NCI-H1436 (cell line): Measurements from ENCODE around the gene P4HTM.

ENCODE experiments used
- DNase-seq: peaks from one replicate; lab custom pipeline; 2025; lab: John Stamatoyannopoulos, UW

Gene P4HTM

DNA sequence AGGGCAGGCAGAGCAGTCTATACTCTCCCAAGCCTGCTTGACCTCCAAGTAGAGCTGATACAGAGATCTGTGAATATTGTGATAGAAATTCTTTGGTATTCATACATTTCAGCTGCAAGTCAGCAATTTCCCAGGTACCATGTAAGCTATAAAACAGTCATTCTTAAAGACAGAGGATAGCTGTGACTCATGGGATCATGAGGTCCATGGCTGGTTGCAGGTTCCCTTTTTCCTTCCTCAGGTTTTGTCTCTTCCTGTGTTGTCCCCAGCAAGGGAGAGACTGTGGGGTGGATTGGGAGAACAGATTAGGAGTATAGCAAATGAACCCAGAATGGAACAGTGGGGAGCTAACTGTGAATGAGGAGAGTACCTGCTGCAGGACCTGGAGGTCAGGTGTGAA, 5.4 kb upstream of the P4HTM start:
- DNase-seq, result no peak

GRCh38 chr3:48985831-48986376, 4.1 kb upstream of the P4HTM start:
- DNase-seq, result no peak

DNA sequence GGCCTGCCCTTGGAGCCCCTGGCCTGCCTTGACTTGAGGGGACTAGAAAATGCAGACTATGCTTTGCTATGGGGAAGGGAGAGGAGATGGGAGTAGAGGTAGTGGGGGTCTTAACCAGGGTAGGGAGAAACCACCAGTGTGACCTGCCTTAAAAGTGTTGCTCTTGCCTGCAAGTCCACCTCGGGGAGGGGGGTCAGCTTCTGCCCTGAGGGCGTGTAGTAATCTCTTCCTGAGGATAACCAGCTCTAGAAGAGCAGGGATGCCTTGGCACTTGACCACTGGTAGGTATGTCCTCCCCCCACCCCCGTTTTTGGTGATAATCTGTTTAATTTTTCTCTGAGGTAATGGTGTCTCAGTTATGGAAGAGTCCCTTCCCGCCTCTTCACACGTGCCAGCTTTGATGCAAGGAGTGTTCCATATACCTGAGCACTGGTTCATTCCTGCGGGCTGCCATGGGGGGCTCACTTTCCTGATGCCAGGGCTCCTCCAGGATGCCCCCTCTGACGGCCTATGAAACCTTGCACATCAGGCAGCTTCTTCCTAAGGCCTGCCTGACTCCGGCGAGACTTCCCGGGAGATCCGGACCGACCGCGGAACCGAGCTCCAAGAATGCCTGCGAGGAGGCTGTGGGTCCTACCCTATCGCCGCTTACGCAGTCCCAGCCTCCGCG, 780 bp upstream of the P4HTM start:
- DNase-seq, result no peak

DNA sequence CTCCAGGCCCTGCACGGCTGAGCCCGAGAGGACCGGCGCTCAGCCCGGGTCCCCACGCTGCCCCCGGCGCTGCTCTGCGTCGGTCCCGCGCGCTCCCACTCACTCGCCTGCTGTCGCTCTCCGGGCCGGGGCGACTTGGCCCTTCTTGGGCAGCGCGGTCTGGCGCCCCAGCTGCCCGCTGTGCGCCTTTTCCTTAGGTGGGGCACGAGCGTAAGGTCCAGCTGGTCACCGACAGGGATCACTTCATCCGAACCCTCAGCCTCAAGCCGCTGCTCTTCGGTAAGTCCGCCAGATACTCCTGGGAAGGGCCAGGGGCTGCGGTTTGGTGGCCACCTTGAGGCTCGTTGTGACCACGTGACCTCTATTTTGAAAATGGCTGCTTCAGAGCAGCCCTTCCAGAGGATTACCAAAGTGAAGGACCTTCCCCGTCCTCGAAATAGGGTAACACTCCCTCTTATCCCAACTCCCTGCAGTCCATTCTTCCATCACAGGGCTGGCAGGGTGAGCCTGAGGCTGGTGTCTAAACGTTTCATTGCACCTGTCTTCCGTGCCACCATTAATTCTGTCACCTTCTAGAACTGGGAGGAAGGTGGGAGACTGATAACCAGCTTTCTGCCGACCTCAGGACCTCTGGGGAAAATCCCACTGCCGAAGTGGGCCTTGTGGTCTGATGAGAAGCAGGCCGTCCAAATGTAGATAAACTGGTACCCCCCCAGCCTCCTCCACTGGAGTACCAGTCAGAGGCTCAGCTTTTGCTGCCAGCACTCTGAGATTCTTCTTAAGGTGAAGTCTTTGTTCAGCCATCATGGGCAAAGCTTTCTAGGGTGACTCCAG, 812 bp downstream of the P4HTM start:
- DNase-seq, result no peak

DNA sequence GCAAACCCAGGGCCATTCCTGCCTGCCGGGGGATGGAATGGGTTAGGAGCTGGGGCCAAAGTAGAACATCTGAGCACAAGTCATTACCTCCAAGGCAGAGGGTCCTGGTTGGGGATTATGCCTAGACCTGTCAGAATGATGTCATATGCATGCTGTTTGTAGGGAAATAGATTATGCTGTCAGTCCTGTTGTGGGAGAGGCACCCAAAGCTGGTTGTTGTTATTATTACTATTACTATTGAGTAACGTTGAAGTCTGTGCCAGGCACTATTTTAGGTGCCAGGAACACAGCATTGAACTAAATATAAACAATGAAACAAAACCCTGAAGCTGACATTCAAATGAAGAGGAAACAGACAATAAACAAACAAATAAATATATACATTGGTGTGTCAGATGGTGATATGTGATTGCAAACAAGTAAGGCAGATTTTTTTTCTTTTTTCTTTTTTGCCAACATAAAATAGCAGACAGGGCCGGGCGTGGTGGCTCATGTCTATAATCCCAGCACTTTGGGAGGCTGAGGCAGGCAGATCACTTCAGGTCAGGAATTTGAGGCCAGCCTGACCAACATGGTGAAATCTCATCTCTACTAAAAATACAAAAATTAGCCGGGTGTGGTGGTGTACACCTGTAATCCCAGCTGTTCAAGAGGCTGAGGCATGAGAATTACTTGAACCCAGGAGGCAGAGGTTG, 2.0 kb downstream of the P4HTM start:
- DNase-seq, result no peak

- no peak for DNase-seq
These were observed 3.8 kb downstream of the P4HTM start for GRCh38 chr3:48993834-48994233.

GRCh38 chr3:48996640-48997039, 6.6 kb downstream of the P4HTM start:
- DNase-seq, result no peak

- DNase-seq, result no peak
These were observed 7.1 kb downstream of the P4HTM start for GRCh38 chr3:48997102-48997635.

- DNase-seq, result peak; percentile 25
These were observed 7.9 kb downstream of the P4HTM start for GRCh38 chr3:48997714-48998637.

DNA sequence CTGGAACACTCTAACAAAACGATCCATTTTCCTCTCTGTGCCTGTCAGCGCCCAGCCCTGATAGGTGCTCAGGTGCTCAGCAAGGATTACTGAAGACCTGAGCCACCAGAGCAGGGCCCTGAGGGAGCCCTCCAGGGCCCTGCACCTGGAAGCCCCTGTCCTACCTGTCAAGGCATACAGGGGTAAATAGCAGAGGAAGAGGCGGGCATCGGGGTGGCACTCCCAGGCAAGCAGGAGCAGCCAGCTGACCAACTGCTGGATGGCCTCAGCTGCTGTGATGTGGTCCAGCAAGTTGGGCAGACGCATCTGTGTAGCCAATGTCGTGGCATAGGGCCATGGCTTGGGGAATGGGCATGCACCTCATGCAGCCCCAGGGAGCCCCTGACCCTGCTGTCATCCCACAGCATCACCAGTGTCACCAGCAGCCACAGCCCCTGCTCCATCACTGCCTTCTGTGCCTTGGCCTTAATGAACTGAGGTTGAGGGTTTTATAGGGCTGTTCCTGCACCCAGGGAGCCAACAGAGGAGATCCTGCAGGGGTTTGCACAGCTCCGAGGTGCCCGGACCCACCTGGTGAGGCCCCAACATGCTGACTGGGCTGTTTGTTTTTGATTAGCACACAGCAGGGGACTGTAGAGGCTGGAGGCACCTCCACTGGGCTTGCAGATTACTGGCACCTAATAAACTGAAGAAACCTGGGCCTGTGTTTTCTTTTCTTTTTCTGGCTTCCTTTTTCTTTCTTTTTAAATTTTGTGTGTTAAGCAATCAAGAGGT, 9.2 kb downstream of the P4HTM start:
- no peak for DNase-seq

DNA sequence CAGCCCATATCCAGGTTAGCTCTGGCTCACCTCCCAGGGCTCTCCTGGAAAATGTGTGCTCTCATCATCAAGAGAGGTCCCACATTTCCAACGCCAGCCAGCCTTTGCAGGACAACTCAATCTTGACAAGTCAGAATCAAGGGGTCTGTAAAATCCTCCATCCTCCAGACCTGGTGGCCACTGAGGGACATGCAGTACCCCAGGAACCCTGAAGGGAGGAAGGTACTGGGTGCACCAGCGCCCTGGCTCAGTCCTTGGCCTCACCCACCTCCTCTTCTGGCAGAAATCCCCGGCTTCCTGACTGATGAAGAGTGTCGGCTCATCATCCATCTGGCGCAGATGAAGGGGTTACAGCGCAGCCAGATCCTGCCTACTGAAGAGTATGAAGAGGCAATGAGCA, 11.1 kb downstream of the P4HTM start:
- no peak for DNase-seq

- DNase-seq, result no peak
These were observed 14.6 kb downstream of the P4HTM start for GRCh38 chr3:49004352-49005302.

DNA sequence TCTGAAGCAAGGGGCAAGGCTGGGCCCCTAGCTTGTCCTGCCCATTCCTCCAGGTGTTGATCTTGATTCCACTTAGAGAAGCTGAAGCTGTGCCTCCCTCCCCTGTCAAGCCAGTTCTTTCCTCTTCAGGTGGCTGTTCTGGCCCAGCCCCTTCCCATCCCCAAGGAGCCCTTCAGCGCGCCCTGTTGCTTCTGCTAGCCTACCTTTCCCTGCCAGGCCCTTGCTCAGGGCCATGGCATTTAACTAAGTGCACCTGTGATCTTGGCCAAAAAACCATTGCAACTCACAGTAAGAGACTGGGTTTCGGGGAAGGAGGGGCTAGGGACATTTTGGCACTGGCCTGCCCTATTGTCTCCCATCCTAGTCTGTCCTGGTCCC, 15.3 kb downstream of the P4HTM start:
- no peak for DNase-seq

DNA sequence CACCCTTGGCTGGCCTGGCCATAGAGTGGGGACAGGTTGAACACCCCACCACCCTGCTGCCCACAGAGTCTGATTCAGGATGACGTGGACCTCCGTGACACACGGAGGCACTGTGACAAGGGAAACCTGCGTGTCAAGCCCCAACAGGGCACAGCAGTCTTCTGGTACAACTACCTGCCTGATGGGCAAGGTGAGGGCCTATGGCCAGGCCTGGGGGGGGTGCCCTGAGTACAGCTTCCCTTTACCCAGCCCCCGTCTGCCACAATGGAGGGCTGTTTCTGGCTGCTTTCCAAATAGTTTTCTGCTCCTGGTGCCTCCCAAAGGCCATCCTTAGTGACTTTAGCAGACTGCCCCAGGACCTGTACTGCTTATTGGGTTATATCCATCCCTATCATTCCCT, 16.0 kb downstream of the P4HTM start:
- DNase-seq, result no peak

- no peak for DNase-seq
These were observed 16.5 kb downstream of the P4HTM start for GRCh38 chr3:49006408-49007067.

DNA sequence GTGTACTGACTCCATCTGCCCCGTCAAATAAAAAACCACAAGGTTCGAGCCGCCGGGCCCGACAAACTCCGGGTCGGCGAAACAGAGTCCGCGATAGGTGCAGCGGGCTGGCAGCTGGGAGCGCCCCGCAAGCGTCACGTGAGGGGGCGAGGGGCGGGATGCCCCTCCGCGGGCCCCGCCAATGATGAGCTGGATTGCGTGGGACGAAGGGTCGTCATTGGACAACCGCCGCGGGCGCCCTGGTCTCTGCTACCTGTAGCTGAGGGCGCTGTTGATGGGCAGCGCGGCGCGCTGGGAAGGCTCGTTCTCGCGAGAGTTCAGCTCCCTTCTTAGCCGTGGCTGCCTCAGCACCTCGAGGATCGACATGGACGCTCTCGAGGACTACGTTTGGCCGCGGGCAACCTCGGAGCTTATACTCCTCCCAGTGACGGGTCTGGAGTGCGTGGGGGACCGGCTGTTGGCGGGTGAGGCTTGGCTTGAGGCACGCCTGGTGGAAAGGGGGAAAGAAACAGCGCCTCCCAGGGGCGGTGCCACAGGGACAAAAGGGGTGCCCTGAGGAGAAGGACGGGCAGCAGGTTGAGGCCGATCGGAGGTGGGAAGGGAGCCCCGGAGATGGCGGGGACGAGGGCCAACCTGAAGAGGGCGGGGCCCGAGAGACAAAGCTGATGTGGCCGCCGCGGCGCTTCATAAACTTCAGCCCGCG, 17.2 kb downstream of the P4HTM start, which contains the start of gene WDR6:
Gene WDR6, plus strand, starts transcription at position 324 of the 703 bp plus-strand sequence. Its CDS starts 41 bp downstream, at position 365.
- peak; percentile 87 for DNase-seq

DNA sequence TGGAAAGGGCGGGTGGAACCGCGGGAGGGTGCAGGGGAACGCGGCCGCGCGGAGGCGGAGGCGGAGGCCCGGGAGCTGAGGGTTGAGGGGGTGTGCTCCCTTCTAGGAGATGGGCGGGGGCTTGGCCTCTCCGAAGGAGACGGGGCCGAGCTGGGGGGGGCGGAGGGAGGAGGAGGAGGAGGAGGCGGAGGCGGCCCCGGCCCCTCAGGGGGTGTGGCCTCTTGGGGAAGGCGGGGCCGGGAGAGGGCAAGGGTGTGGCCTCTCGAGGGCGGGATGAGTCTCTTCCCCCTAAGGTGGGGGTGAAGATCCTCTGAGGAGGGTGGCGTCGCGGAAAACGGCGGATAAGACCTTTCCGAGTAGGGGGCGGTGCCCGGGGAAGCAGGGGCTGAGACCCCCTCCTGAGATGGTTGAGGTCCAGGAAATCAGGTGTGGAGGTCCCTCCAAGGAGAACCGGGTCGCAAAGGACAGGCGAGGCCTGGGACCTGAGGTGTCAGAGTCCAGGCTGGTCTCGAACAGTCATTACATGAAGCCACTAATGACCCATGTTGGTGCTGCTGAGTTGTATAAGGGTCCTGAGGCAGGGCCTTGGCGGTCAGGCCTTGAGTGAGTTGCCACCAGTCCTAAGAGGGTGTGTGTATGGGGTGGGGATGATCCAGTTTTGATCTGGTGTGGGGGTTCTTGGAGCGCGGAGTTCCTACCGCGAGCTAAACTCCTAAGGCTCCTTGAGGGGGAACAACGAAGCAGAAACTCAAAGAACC, 17.9 kb downstream of the P4HTM start:
- peak; percentile 78 for DNase-seq
